ENCODE results near the gene ZDHHC14. TPM values are rescaled to one million over a fixed set of nuclear protein-coding genes. Genes with fewer than 3 reads are reported as not detected.
A peak's percentile ranks its signal among the peaks of the same experiment; 100 is the strongest.
"Not testable (repeated sequence)": the region's sequence is repeated elsewhere in the genome, so short reads cannot be mapped to it uniquely, and the experiment has no call there.

Gene ZDHHC14
- total RNA-seq, 6 experiments from 2014 or later: 5.2 to 6.7 (median 6.0) TPM

GRCh38 chr6:157381631-157382621 is 936 bp downstream of the ZDHHC14 start:
- peak; percentile 41 for DNase-seq
- H3K36me3 Mint-ChIP-seq (ENCODE audit: low read depth): no peaks in the 10 kb centered on the region
- peaks cover 23% of the 10 kb centered on the region for H3K4me1 Mint-ChIP-seq (ENCODE audit: low read depth)
- peak overlapping the region; percentile 62 for H3K27ac Mint-ChIP-seq
- TF ChIP-seq CTCF (IDR thresholded peaks at IDR 0.05): no peak; the same call in 1 of the 2 replicates
- no peaks in the 10 kb centered on the region for H3K27me3 Mint-ChIP-seq (ENCODE audit: insufficient read depth)
- H3K4me3 Mint-ChIP-seq: peak overlapping the region; percentile 90
- no peaks in the 10 kb centered on the region for H3K9me3 Mint-ChIP-seq

- Mint-ChIP-seq H3K4me3 (peak overlapping the region; percentile 90), H3K4me1 (ENCODE audit: low read depth) (peaks cover 22% of the 10 kb centered on the region), H3K9me3 (no peaks in the 10 kb centered on the region), H3K27me3 (ENCODE audit: insufficient read depth) (no peaks in the 10 kb centered on the region), H3K36me3 (ENCODE audit: low read depth) (no peaks in the 10 kb centered on the region), H3K27ac (peak overlapping the region; percentile 62; the same call in 1 of the 2 replicates)
- no peak for TF ChIP-seq CTCF (IDR thresholded peaks at IDR 0.05)
- DNase-seq: no peak
Measured at GRCh38 chr6:157382821-157383220, 1.8 kb downstream of the ZDHHC14 start.

GRCh38 chr6:157383471-157383870 is 2.5 kb downstream of the ZDHHC14 start:
- H3K36me3 Mint-ChIP-seq (ENCODE audit: low read depth): no peaks in the 10 kb centered on the region
- no peaks in the 10 kb centered on the region for H3K27me3 Mint-ChIP-seq (ENCODE audit: insufficient read depth)
- no peaks in the 10 kb centered on the region for H3K9me3 Mint-ChIP-seq
- H3K4me1 Mint-ChIP-seq (ENCODE audit: low read depth): peaks cover 22% of the 10 kb centered on the region
- H3K4me3 Mint-ChIP-seq: peak overlapping the region; percentile 44; the same call in 1 of the 2 replicates
- no peak overlapping the region for H3K27ac Mint-ChIP-seq
- DNase-seq: no peak
- TF ChIP-seq CTCF (IDR thresholded peaks at IDR 0.05): no peak

GRCh38 chr6:157384962-157385361 is 4.0 kb downstream of the ZDHHC14 start:
- H3K9me3 Mint-ChIP-seq; H3K27me3 Mint-ChIP-seq (ENCODE audit: insufficient read depth); DNase-seq; H3K4me3 Mint-ChIP-seq; H3K27ac Mint-ChIP-seq: not testable (repeated sequence)
- Mint-ChIP-seq H3K36me3 (ENCODE audit: low read depth) (peaks cover 11% of the 10 kb centered on the region), H3K4me1 (ENCODE audit: low read depth) (peaks cover 15% of the 10 kb centered on the region)

- peaks cover 16% of the 10 kb centered on the region for H3K36me3 Mint-ChIP-seq (ENCODE audit: low read depth)
- H3K9me3 Mint-ChIP-seq: peaks cover 7% of the 10 kb centered on the region
- no peak overlapping the region for H3K4me3 Mint-ChIP-seq
- no peaks in the 10 kb centered on the region for H3K27me3 Mint-ChIP-seq (ENCODE audit: insufficient read depth)
- H3K4me1 Mint-ChIP-seq (ENCODE audit: low read depth): peaks cover 14% of the 10 kb centered on the region
- H3K27ac Mint-ChIP-seq: no peak overlapping the region
- TF ChIP-seq CTCF (IDR thresholded peaks at IDR 0.05): no peak
- DNase-seq: no peak
Measured at GRCh38 chr6:157385482-157385881, 4.5 kb downstream of the ZDHHC14 start.

- peaks cover 14% of the 10 kb centered on the region for H3K4me1 Mint-ChIP-seq (ENCODE audit: low read depth)
- peaks cover 13% of the 10 kb centered on the region for H3K9me3 Mint-ChIP-seq
- no peaks in the 10 kb centered on the region for H3K27me3 Mint-ChIP-seq (ENCODE audit: insufficient read depth)
- peaks cover 21% of the 10 kb centered on the region for H3K36me3 Mint-ChIP-seq (ENCODE audit: low read depth)
- TF ChIP-seq CTCF (IDR thresholded peaks at IDR 0.05): no peak
- H3K4me3 Mint-ChIP-seq: no peak overlapping the region
- no peak overlapping the region for H3K27ac Mint-ChIP-seq
- DNase-seq: no peak
Measured at GRCh38 chr6:157386023-157386422, 5.0 kb downstream of the ZDHHC14 start.

Measured in HFFc6 (cell line).